Endothelial cell of umbilical vein (primary cell): ENCODE results near the gene MNAT1. TPM values are rescaled to one million over a fixed set of nuclear protein-coding genes. Genes with fewer than 3 reads are reported as not detected.

Experiments used
- BruUV-seq: library from RNA; stranded (reverse); fragments of 400-500 nt; replicated peaks from 2 replicates; lab custom pipeline; 2021; lab: Mats Ljungman, UMichigan
- CTCF ChIA-PET: fragments of 300-600, 350-600 bp; sonication (Branson Sonifier 250); formaldehyde crosslinking; loops from one replicate; lab custom pipeline; 2021; ENCODE audit warnings: antibody characterized with exemption, inconsistent platforms; lab: Charles Lee
- POLR2A ChIA-PET: fragments of 300-600, 350-600 bp; sonication (Branson Sonifier 250); formaldehyde crosslinking; loops from one replicate; lab custom pipeline; 2021; ENCODE audit warnings: antibody characterized with exemption, inconsistent platforms; lab: Charles Lee
- DNase-seq: peaks from one replicate; pipeline ENCODE4 v3.0.0-alpha.2; 2011; ENCODE audit warnings: low read depth, low spot score
- FAIRE-seq: peaks from 2 replicates; lab custom pipeline; 2011; peaks lifted over from hg19 to GRCh38; lab: Jason Lieb, UNC
- H2AFZ ChIP-seq: 2 replicates; pipeline ENCODE4 v1.6.0; 2012; ENCODE audit warnings: low read depth, low read length, control low read depth, inconsistent platforms
- H3K27ac ChIP-seq: 2 replicates; pipeline ENCODE4 v1.5.1; 2011; ENCODE audit warnings: low read depth, mild to moderate bottlenecking, control low read depth, low read length, moderate library complexity; ENCODE audit not compliant: insufficient read depth
- H3K27me3 ChIP-seq, 2 experiments: 2 replicates each; pipeline versions ENCODE4 v1.6.0 to v1.6.1; 2011; ENCODE audit warnings: low read length in 2 of 2, mixed read lengths in 1 of 2; ENCODE audit not compliant: control insufficient read depth in 2 of 2, insufficient read depth in 2 of 2
- H3K36me3 ChIP-seq, 2 experiments: 2 replicates in 1 of 2; 3 replicates in 1 of 2; pipeline ENCODE4 v1.5.1; 2011; ENCODE audit warnings: low read length in 2 of 2, mild to moderate bottlenecking in 1 of 2, moderate library complexity in 1 of 2; ENCODE audit not compliant: control insufficient read depth in 2 of 2, insufficient read depth in 2 of 2; ENCODE audit errors: extremely low read depth in 1 of 2
- H3K4me1 ChIP-seq: 3 replicates; pipeline ENCODE4 v1.5.1; 2011; ENCODE audit warnings: mild to moderate bottlenecking, low read length; ENCODE audit not compliant: control insufficient read depth, insufficient read depth; ENCODE audit errors: extremely low read depth
- H3K4me2 ChIP-seq: 2 replicates; pipeline ENCODE4 v1.6.1; 2011; ENCODE audit warnings: low read length, control low read depth, mixed read lengths; ENCODE audit not compliant: insufficient read depth
- H3K4me3 ChIP-seq, 3 experiments: fragments of 200-600 bp in 1 of 3; sonication (generic), shearing (Covaris generic) in 1 of 3; replicated peaks in 1 of 3; 2 replicates each; pipeline ENCODE4 v1.5.1; 2011 to 2016; ENCODE audit warnings: control low read depth in 3 of 3, low read length in 3 of 3, mild to moderate bottlenecking in 2 of 3, inconsistent platforms in 1 of 3, low read depth in 1 of 3, moderate library complexity in 1 of 3; ENCODE audit not compliant: insufficient read depth in 1 of 3
- H3K79me2 ChIP-seq: 2 replicates; pipeline ENCODE4 v1.6.0; 2012; ENCODE audit warnings: low read length, inconsistent platforms; ENCODE audit not compliant: control insufficient read depth, insufficient read depth
- H3K9ac ChIP-seq: replicated peaks from 2 replicates; pipeline ENCODE3; 2011; ENCODE audit warnings: low read length, control low read depth; ENCODE audit not compliant: insufficient read depth; ENCODE audit errors: extremely low read depth
- H3K9me1 ChIP-seq: replicated peaks from 3 replicates; pipeline ENCODE4 v1.6.0; 2011; ENCODE audit warnings: mild to moderate bottlenecking, low read length; ENCODE audit not compliant: control insufficient read depth, insufficient read depth; ENCODE audit errors: extremely low read depth
- H3K9me3 ChIP-seq: replicated peaks from 2 replicates; pipeline ENCODE4 v1.5.1; 2012; ENCODE audit warnings: low read length, inconsistent platforms; ENCODE audit not compliant: control insufficient read depth, insufficient read depth
- H4K20me1 ChIP-seq: replicated peaks from 2 replicates; pipeline ENCODE3; 2011; ENCODE audit warnings: mild to moderate bottlenecking, low read length; ENCODE audit not compliant: control insufficient read depth, insufficient read depth; ENCODE audit errors: extremely low read depth
- EZH2 ChIP-seq: IDR thresholded peaks from 2 replicates; pipeline ENCODE4 v1.6.1; 2012; ENCODE audit warnings: borderline replicate concordance, low read depth, mild to moderate bottlenecking, moderate library complexity, low read length, inconsistent platforms; ENCODE audit not compliant: severe bottlenecking
- FOS ChIP-seq: IDR thresholded peaks from 2 replicates; pipeline ENCODE4 v1.6.1; 2011; ENCODE audit warnings: mild to moderate bottlenecking, low read length, moderate library complexity, borderline replicate concordance; ENCODE audit not compliant: insufficient read depth
- GATA2 ChIP-seq: IDR thresholded peaks from 2 replicates; pipeline ENCODE4 v1.7.0; 2011; ENCODE audit warnings: low read depth, mild to moderate bottlenecking, moderate library complexity, mixed read lengths, low read length; ENCODE audit not compliant: insufficient read length, insufficient read depth
- JUN ChIP-seq: IDR thresholded peaks from 2 replicates; pipeline ENCODE4 v1.6.1; 2011; ENCODE audit warnings: borderline replicate concordance, low read depth; ENCODE audit not compliant: insufficient read length, insufficient read depth
- MYC ChIP-seq: IDR thresholded peaks from one replicate; pipeline ENCODE4 v1.6.1; 2011; ENCODE audit warnings: mild to moderate bottlenecking, low read depth, low read length
- POLR2A ChIP-seq: IDR thresholded peaks from 2 replicates; pipeline ENCODE4 v1.6.1; 2012; ENCODE audit warnings: low read depth, mild to moderate bottlenecking, control low read depth, low read length
- POLR2AphosphoS5 ChIP-seq: IDR thresholded peaks from 2 replicates; pipeline ENCODE4 v1.6.1; 2012; ENCODE audit warnings: low read depth, mild to moderate bottlenecking, control low read depth, low read length, moderate library complexity; ENCODE audit not compliant: insufficient read depth
- dilution Hi-C: fragments of 300-500 bp; cut with MboI; formaldehyde crosslinking; loops from one replicate; pipeline ENCODE4 v1.15.0; 2019; ENCODE audit warnings: low sequenced_read_pairs; ENCODE audit not compliant: extremely low pct_ligation_motif_present
- intact Hi-C: fragments of 100-400 bp; cut with micrococcal nuclease; formaldehyde crosslinking; loops from one replicate; pipeline ENCODE4 v1.10.0; 2022
- polyA plus RNA-seq, 4 experiments: library from polyadenylated mRNA; depleted of rRNA in 3 of 4; stranded (reverse) in 3 of 4; unstranded in 1 of 4; fragments of >200 nt; gene quantifications; 2 replicates each; pipeline versions ENCODE4 v1.2.1 to v1.2.3, GENCODE V29; 2011 to 2012; ENCODE audit warnings: missing spikeins in 1 of 4
- total RNA-seq: library from RNA; stranded (reverse); gene quantifications from 2 replicates; pipeline ENCODE4 v1.2.3, GENCODE V29; 2021
- TF ChIP-seq, protein P1 (sequence below): IDR thresholded peaks from 2 replicates; pipeline ENCODE4 v1.6.1; 2011; ENCODE audit not compliant: insufficient read depth, insufficient read length
- TF ChIP-seq, protein P2 (sequence below), 2 donors: IDR thresholded peaks; 1 replicate in 1 of 2; 2 replicates in 1 of 2; pipeline ENCODE4 v1.5.1; 2011; ENCODE audit warnings: low read length in 2 of 2, mild to moderate bottlenecking in 2 of 2, moderate library complexity in 2 of 2, control low read depth in 1 of 2, inconsistent platforms in 1 of 2, low read depth in 1 of 2; ENCODE audit not compliant: insufficient read depth in 1 of 2; ENCODE audit errors: extremely low read depth in 1 of 2

MNAT1 gene
- total and polyA plus RNA-seq, 2 donors (not counting 3 experiments of a cell fraction or from before 2014, with no cell fraction given), result 35.7 to 55.7 TPM

DNA sequence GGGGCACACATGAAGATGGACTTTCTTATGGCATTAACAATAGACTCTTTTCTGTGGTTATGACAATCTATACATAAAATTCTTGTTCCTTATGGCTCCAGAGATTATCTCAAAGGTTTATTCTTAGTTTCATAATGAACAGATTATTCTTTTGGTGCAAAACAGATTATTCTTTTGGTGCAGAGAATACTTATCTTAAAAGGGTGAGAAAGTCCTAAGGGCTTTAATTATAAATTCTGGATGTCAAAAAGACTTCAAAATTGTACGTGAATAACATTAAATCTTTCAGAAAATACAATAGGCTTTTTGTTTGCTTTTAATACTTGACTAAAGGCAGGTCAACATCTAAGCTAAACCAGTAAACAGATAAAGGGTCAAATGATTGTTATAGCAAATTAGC is 69.3 kb downstream of the MNAT1 start:
- dilution Hi-C loops (no loop called here), intact Hi-C loops (loop anchor here (10.0 kb wide), 1 partner anchor 451 kb away; no protein-coding TSS in a partner anchor)
- H3K4me3 ChIP-seq, result no peak overlapping the region
- no peaks in the 10 kb centered on the region for H3K79me2 ChIP-seq
- H3K36me3 ChIP-seq, result no peaks in the 10 kb centered on the region
- CTCF ChIA-PET, result no interaction called here
- no peak for FAIRE-seq
- no TSS peak for BruUV-seq
- peaks cover 8% of the 10 kb centered on the region for H3K4me1 ChIP-seq
- no peak overlapping the region for H3K4me2 ChIP-seq
- H3K27me3 ChIP-seq, result no peaks in the 10 kb centered on the region
- no peak overlapping the region for H3K9ac ChIP-seq
- POLR2A ChIA-PET, result no interaction called here
- H2AFZ ChIP-seq, result no peak overlapping the region
- H3K9me1 ChIP-seq, result no peaks in the 10 kb centered on the region
- H4K20me1 ChIP-seq, result no peaks in the 10 kb centered on the region
- TF ChIP-seq POLR2A (no peak), JUN (no peak), POLR2AphosphoS5 (no peak), FOS (no peak), MYC (no peak), GATA2 (no peak), EZH2 (no peak)
- TF ChIP-seq, protein P1, sequence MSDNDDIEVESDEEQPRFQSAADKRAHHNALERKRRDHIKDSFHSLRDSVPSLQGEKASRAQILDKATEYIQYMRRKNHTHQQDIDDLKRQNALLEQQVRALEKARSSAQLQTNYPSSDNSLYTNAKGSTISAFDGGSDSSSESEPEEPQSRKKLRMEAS, result no peak
- TF ChIP-seq, protein P2, sequence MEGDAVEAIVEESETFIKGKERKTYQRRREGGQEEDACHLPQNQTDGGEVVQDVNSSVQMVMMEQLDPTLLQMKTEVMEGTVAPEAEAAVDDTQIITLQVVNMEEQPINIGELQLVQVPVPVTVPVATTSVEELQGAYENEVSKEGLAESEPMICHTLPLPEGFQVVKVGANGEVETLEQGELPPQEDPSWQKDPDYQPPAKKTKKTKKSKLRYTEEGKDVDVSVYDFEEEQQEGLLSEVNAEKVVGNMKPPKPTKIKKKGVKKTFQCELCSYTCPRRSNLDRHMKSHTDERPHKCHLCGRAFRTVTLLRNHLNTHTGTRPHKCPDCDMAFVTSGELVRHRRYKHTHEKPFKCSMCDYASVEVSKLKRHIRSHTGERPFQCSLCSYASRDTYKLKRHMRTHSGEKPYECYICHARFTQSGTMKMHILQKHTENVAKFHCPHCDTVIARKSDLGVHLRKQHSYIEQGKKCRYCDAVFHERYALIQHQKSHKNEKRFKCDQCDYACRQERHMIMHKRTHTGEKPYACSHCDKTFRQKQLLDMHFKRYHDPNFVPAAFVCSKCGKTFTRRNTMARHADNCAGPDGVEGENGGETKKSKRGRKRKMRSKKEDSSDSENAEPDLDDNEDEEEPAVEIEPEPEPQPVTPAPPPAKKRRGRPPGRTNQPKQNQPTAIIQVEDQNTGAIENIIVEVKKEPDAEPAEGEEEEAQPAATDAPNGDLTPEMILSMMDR (IDR thresholded peaks at IDR 0.05; ENCODE audit: extremely low read depth in 1 of 2, insufficient read depth in 1 of 2, low read depth in 1 of 2, low read length in 2 of 2), result no peak
- no peak for DNase-seq
- H3K9me3 ChIP-seq, result no peaks in the 10 kb centered on the region
- no peak overlapping the region for H3K27ac ChIP-seq
